TTC549 (cell line): ENCODE data around the gene C15orf39.
"Not testable (repeated sequence)": the region's sequence is repeated elsewhere in the genome, so short reads cannot be mapped to it uniquely, and the experiment has no call there.

Source experiments
- FAIRE-seq: peaks from 2 replicates; lab custom pipeline; 2012; peaks lifted over from hg19 to GRCh38; lab: Jason Lieb, UNC

Gene C15orf39

DNA sequence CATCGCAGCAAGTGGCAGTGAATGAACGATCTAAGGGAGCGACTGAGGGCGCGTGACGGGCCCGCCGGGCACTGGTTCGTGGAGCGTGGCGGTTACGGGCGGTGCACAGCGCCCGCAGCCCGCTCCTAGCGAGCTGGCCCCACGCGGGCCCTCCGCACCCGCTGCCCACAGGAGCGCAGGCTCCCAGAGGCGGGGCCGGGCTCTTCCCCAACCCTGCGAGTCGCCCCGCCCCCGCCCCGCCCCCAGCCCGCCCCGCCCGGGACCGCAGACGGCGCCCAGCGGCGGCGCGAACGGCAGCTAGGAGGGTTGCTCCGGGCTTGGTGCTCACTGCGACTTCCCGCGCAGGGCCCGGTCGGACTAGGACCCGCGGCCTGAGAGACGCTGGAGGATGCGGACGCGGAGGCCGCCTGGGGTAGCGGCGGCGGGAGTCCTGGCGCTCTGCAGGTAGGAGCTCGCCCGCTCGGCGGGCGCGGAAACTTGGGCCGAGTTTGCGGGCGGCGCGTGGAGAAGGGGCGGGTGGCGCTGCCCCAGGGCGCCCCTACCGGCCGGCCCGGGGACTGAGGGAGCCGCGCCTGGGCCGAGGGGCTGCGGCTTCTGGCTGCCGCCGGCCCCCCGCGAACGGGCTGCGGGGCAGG is at the start of gene C15orf39:
TSS of gene C15orf39 (plus strand) at position 267 of the 635 bp plus-strand sequence. CDS start 4,167 bp downstream, outside the sequence.
- no peak for FAIRE-seq

- no peak for FAIRE-seq
Measured at GRCh38 chr15:75152382-75153079, 49.2 kb upstream of the C15orf39 start.

GRCh38 chr15:75153087-75153486 is 48.6 kb upstream of the C15orf39 start:
- FAIRE-seq = no peak

- no peak for FAIRE-seq
Measured at GRCh38 chr15:75153565-75154276, 48.0 kb upstream of the C15orf39 start.

GRCh38 chr15:75154461-75155062 is 47.1 kb upstream of the C15orf39 start:
- FAIRE-seq = no peak

- no peak for FAIRE-seq
Measured at GRCh38 chr15:75156326-75157215, 45.1 kb upstream of the C15orf39 start.

- FAIRE-seq = no peak
Measured at GRCh38 chr15:75158402-75158801, 43.3 kb upstream of the C15orf39 start.

DNA sequence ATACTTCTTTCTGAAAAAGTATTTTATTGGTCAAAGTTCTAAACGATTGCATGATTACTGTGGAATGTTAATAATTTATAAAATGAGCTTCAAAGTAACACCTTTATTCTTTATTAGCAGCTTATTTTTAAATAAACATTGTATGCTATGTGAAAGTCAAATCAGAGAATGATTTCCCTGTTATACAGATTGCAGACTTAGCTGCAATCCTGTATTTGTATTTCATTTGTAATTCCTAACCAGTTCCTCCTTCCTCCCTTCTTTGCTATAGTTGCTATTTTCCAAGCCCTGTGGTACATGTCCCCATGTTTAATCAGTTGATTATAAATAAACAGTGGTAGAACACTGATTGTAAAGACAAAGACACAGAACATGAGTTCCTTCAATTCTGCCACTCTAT is 42.4 kb upstream of the C15orf39 start:
- FAIRE-seq = no peak

DNA sequence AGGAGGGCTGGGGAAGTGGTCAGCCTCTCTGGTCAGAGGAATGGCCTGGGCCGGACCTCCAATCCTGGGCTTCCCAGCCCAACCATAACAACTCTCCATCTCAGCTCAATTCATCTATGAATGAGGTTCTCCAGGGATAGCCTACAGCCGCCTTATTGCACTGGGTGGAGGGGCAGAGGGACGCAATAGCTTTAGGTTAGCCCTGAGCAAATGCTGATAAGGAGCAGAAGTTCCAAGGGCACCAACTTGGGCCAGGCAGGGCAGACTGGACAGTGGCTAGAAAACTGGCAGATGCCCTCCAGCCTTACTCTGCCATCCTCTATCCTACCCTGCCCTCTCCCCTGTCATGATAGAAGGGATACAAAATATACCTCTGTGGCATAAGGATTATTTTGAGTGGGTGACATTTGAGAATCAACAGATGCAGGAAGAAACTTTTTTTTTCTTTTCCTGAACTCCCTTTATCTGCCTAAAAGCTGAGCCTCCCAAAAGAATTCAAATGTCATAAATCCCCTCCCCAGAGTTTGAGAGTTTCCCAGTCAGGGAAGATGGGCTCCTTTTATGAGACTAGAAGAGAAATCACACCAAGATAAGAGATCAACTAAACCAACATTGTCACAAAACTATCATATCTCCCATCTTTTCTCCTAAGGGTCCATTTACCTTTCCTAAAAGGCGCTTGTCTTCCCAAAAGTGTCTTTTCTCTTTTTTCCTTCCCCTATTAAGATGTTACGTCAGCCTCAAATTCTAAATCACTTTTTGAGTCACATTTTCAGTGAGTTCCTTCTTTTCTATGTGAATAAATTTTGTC is 40.4 kb upstream of the C15orf39 start:
- no peak for FAIRE-seq

GRCh38 chr15:75161917-75162414 is 39.7 kb upstream of the C15orf39 start:
- FAIRE-seq = no peak

GRCh38 chr15:75163150-75163564 is 38.5 kb upstream of the C15orf39 start:
- no peak for FAIRE-seq

GRCh38 chr15:75164625-75165350 is 36.9 kb upstream of the C15orf39 start:
- no peak for FAIRE-seq

DNA sequence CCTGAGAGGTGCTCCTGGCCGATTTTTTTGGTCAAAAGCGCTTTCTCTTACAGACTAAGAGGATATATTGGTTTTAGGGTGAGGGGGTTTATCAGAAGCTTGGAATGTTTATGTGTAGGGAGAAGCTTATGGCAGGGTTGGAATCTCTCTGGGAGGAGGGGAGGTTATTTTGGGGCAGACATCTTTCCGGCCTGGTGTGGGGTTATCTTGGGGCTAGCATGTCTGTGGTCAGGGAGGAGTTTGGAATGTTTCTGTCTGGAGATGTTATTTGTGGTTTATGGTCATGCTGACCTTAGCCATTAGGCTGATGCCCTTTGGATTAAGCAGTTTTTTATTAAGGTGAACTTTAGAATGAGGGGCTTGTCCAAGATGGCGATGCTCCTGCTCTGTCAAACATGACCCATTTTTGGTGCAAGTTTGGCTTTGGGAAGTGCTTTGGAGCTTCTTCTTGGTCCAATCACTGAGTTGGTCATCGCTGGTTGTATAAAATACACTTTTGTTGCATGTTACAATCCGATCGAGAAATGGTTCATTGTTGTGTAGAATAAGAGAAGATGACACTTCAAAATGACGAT is 35.1 kb upstream of the C15orf39 start:
- not testable (repeated sequence) for FAIRE-seq

- no peak for FAIRE-seq
Measured at GRCh38 chr15:75167588-75168350, 33.9 kb upstream of the C15orf39 start.

DNA sequence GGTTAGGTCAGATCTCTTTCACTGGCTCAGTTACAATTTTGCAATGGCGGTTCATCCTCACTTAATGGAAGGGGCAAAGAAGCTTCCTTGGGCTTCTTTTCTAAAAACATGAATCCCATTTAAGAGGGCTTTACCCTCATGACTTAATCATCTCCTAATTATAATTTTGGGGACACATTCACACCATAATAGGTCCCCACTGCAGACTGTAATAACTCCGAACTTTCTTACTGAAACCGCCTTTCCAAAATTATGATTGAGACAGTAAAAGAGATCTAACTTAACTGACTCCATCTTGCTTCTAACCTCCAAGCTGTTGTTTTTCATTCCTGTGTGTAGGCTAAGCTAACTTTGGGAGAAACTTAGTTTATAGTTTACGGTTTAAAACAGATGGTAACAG is 33.3 kb upstream of the C15orf39 start:
- no peak for FAIRE-seq

DNA sequence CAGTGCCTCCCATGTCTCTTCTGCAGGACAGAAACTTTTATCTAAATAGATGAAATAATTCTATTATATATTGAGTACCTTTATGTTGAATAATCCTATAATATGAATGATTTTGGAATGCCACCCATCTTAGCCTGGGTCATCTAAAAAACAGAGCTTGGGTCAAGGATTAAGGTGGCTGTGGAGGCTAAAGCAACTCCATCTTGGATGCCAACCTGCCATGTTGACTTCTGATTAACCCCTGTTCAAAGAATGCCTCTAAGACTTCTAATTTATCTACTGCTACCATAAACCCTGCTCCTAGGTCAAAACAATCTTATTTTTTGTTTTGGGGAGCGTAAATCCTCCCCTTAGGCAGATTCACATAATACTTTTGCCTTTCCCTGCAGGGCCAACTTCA is 31.5 kb upstream of the C15orf39 start:
- FAIRE-seq = no peak

GRCh38 chr15:75170711-75171341 is 30.9 kb upstream of the C15orf39 start:
- no peak for FAIRE-seq

DNA sequence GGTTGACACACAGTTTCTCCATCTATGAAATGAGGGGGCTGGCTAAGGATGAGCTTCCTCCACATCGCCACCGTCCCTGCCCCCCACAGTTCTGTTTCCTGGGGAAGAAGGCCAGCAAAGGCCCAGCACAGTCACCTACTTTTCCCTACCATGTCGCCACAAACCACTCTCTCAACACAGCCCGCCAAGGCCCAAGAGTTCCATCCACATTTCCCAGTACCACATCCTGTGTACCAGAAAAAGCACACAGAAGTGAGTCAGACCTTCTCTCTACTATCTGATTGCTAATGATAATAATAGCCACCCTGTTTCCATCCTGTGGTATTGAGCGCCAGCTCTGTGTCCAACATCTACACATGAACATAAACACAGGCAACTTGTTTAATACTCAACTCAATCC is 30.3 kb upstream of the C15orf39 start:
- no peak for FAIRE-seq
